Activated CD8-positive, alpha-beta T cell treated with anti-CD3 and anti-CD28 coated beads, Interleukin-2, amount 10 ng/mL, durations not matched to agents 7 days and 5 days (primary cell): ENCODE measurements around the gene MYL11. TPM values are rescaled to one million over a fixed set of nuclear protein-coding genes. Genes with fewer than 3 reads are reported as not detected.
A peak's percentile ranks its signal among the peaks of the same experiment; 100 is the strongest.

Source experiments
- ATAC-seq: fragments of 150-1000 bp; cut with Tn5 transposase; one replicate; pipeline ENCODE4 v1.10.0; 2021; ENCODE audit warnings: moderate library complexity
- CTCF ChIA-PET: fragments of 350-600 bp; sonication (Branson Sonifier 250); formaldehyde crosslinking; loops from one replicate; lab custom pipeline; 2021; ENCODE audit warnings: antibody characterized with exemption; lab: Charles Lee
- POLR2A ChIA-PET: fragments of 350-600 bp; sonication (Branson Sonifier 250); formaldehyde crosslinking; loops from one replicate; lab custom pipeline; 2021; ENCODE audit warnings: antibody characterized with exemption; lab: Charles Lee
- DNase-seq: peaks from one replicate; pipeline ENCODE4 v3.0.0-alpha.2; 2020
- H3K27ac Mint-ChIP-seq: one replicate; pipeline ENCODE4 v1.8.0; 2021; ENCODE audit warnings: mild to moderate bottlenecking, mixed read lengths
- H3K27me3 Mint-ChIP-seq: one replicate; pipeline ENCODE4 v1.8.0; 2021; ENCODE audit warnings: low read depth, mixed read lengths
- H3K36me3 Mint-ChIP-seq: one replicate; pipeline ENCODE4 v1.8.0; 2021; ENCODE audit warnings: low read depth, mixed read lengths
- H3K4me1 Mint-ChIP-seq: one replicate; pipeline ENCODE4 v1.8.0; 2021; ENCODE audit warnings: low read depth, mixed read lengths
- H3K4me3 Mint-ChIP-seq: one replicate; pipeline ENCODE4 v1.8.0; 2021; ENCODE audit warnings: mild to moderate bottlenecking, mixed read lengths
- H3K9me3 Mint-ChIP-seq: one replicate; pipeline ENCODE4 v1.8.0; 2022; ENCODE audit warnings: mixed read lengths; ENCODE audit not compliant: insufficient read depth
- total RNA-seq, 2 experiments: library from RNA; stranded (reverse); gene quantifications; one replicate each; pipeline ENCODE4 v1.2.3, GENCODE V29; 2021

MYL11 gene
- total RNA-seq, 2 experiments from 2014 or later = 1.3 TPM; not detected in 1

DNA sequence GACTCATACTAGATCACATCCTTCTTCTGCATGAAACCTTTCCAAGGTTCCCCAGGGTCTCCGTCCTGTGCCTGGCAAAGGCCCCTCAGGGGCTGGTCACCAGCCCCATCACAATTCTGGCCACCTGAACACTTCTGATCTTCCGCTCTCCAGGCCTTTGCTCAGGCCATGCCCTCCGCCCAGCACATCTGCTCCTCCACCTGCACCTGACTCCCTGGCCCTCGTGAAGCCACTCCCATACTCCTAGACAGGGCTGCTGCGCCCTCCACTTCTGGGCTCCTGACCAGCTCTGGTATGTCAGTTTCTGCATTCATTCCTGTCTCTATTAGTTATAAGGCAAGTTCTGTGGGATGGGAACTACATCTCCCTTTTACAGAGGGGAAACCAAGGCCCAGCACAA lies 1.9 kb upstream of the MYL11 start:
- ATAC-seq = no peak
- peaks cover 43% of the 10 kb centered on the region for H3K4me1 Mint-ChIP-seq

DNA sequence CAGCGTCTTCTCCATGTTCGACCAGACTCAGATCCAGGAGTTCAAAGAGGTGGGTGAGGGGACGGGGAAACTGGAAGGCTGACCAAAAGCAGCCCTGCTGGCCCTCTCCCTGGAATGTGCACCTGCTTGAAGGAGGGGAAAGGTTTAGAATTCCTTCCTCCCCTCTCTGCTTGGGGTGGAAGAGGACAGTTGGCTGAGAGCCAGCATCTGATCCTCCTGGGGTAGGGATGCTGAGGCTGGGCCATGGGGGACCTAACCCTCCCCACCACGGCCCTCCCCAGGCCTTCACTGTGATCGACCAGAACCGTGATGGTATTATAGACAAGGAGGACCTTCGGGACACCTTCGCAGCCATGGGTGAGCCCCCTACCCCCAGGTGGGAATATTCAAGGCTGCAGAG lies 1.3 kb downstream of the MYL11 start:
- no peak for ATAC-seq
- H3K27me3 Mint-ChIP-seq = no peaks in the 10 kb centered on the region
- H3K9me3 Mint-ChIP-seq = no peaks in the 10 kb centered on the region
- POLR2A ChIA-PET = interaction anchor here (1.4 kb wide), 1 partner anchor 189 kb away, joined by 4 read pairs; no protein-coding TSS in a partner anchor
- CTCF ChIA-PET = no interaction called here
- H3K36me3 Mint-ChIP-seq = peaks cover 33% of the 10 kb centered on the region
- H3K27ac Mint-ChIP-seq = peak overlapping the region; percentile 46
- H3K4me1 Mint-ChIP-seq = peaks cover 64% of the 10 kb centered on the region
- no peak for DNase-seq
- no peak overlapping the region for H3K4me3 Mint-ChIP-seq

More for the DNA sequence above, 1.9 kb upstream of the MYL11 start:
- H3K4me3 Mint-ChIP-seq = no peak overlapping the region
- ChIA-PET CTCF (interaction anchor here (3.0 kb wide), 1 partner anchor 36 kb away, joined by 36 read pairs; the partner anchor contains the start of gene ZNF771), POLR2A (interaction anchor here (0.5 to 2.7 kb wide), 2 partner anchors 10 to 207 kb away, joined by 3 to 20 read pairs; partner anchors contain the start of gene SEPTIN1)
- no peak for DNase-seq
- peaks cover 20% of the 10 kb centered on the region for H3K36me3 Mint-ChIP-seq
- no peaks in the 10 kb centered on the region for H3K27me3 Mint-ChIP-seq
- no peaks in the 10 kb centered on the region for H3K9me3 Mint-ChIP-seq
- H3K27ac Mint-ChIP-seq = peak overlapping the region; percentile 92

DNA sequence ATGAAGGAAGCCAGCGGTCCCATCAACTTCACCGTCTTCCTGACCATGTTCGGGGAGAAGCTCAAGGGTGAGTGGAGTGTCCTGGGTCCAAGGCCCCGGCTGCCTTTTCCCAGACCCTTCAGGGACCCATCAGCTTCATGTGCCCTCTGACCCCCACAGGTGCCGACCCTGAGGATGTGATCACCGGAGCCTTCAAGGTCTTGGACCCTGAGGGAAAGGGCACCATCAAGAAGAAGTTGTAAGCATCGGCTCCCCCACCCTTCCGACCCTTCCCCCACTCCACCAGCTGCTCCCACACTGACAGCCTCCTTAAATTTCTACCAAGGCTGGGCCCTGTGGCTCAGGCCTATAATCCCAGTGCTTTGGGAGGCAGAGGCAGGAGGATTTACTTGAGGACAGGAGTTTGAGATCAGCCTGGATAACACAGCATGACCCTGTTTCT lies 1.9 kb downstream of the MYL11 start:
- no peaks in the 10 kb centered on the region for H3K9me3 Mint-ChIP-seq
- peaks cover 40% of the 10 kb centered on the region for H3K36me3 Mint-ChIP-seq
- ChIA-PET POLR2A (interaction anchor here (0.6 to 2.2 kb wide), 3 partner anchors 19 to 469 kb away, joined by 3 to 8 read pairs (median 4); partner anchors contain the start of gene ZNF48), CTCF (interaction anchor here (1.1 kb wide), 1 partner anchor 35 kb away, joined by 3 read pairs; no protein-coding TSS in a partner anchor)
- DNase-seq (no peak), ATAC-seq (no peak)
- H3K27ac Mint-ChIP-seq = no peak overlapping the region
- peak overlapping the region; percentile 99 for H3K4me3 Mint-ChIP-seq
- no peaks in the 10 kb centered on the region for H3K27me3 Mint-ChIP-seq
- H3K4me1 Mint-ChIP-seq = peaks cover 64% of the 10 kb centered on the region

DNA sequence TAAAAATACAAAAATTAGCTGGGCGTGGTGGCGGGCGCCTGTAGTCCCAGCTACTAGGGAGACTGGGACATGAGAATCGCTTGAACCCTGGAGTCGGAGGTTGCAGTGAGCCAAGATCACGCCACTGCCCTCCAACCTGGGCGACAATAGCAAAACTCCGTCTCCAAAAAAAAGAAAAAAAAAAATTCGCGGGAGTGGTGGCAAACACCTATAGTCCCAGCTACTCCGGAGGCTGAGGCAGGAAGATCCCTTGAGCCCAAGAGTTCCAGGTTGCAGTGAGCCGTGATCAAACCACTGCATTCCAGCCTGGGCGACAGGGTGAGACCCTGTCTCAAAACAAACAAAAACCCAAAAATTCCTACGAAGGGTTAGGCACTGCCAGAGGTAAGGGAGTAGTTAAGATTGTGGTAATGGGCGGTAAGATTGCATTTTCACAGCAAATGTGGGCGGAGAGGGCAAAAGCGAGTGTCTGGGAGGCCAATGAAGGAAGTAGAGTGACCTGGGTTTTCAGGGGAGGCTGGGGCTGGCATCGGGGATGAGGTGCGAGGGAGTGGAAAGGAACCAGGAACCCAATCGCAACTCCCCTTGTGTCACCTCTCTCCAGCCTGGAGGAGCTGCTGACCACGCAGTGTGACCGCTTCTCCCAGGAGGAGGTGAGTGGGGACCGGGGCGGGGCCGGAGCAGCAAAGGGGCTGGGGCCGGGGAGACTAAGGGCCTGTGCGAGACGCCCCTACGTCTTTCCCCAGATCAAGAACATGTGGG lies 2.6 kb downstream of the MYL11 start:
- H3K36me3 Mint-ChIP-seq = peaks cover 44% of the 10 kb centered on the region
- POLR2A ChIA-PET = interaction anchor here (0.5 to 2.2 kb wide), 9 partner anchors 9 to 468 kb away, joined by 3 to 8 read pairs (median 4); partner anchors contain the start of genes CD2BP2, CORO1A, ZNF48 and ZNF771
- no peaks in the 10 kb centered on the region for H3K27me3 Mint-ChIP-seq
- peak overlapping the region; percentile 100 for H3K27ac Mint-ChIP-seq
- peak overlapping the region; percentile 99 for H3K4me3 Mint-ChIP-seq
- peaks cover 60% of the 10 kb centered on the region for H3K4me1 Mint-ChIP-seq
- DNase-seq (no peak), ATAC-seq (no peak)
- CTCF ChIA-PET = interaction anchor here (1.1 to 2.0 kb wide), 3 partner anchors 9 to 34 kb away, joined by 3 to 6 read pairs (median 4); partner anchors contain the start of gene ZNF771
- H3K9me3 Mint-ChIP-seq = no peaks in the 10 kb centered on the region

DNA sequence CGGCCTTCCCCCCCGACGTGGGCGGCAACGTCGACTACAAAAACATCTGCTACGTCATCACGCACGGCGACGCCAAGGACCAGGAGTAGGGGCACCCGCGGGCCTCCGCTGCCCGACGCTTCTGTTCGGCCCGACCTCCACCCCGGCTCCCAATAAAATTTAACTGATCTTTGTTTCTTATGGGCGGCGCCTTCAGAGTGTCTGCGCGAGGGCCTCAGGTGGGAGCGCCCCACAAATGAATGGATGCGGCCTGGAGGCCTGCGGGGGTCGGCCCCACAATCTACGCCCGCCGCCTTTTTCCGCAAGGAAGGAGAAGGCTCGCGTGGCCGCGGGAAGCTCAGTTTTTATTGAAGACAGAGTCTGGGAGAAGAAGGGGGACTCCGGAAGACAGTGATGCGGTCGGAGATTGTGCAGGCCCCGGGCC lies 3.2 kb downstream of the MYL11 start:
- Mint-ChIP-seq H3K9me3 (no peaks in the 10 kb centered on the region), H3K4me1 (peaks cover 59% of the 10 kb centered on the region), H3K27me3 (no peaks in the 10 kb centered on the region), H3K27ac (peak overlapping the region; percentile 100), H3K4me3 (peak overlapping the region; percentile 99), H3K36me3 (peaks cover 48% of the 10 kb centered on the region)
- ChIA-PET POLR2A (interaction anchor here (0.5 to 2.2 kb wide), 8 partner anchors 9 to 195 kb away, joined by 3 to 8 read pairs (median 4); partner anchors contain the start of genes CD2BP2, CORO1A, ZNF48 and ZNF771), CTCF (interaction anchor here (1.6 to 2.0 kb wide), 2 partner anchors 9 to 29 kb away, joined by 4 to 6 read pairs; partner anchors contain the start of gene ZNF771)
- peak; percentile 90 for DNase-seq
- peak; percentile 31 for ATAC-seq

DNA sequence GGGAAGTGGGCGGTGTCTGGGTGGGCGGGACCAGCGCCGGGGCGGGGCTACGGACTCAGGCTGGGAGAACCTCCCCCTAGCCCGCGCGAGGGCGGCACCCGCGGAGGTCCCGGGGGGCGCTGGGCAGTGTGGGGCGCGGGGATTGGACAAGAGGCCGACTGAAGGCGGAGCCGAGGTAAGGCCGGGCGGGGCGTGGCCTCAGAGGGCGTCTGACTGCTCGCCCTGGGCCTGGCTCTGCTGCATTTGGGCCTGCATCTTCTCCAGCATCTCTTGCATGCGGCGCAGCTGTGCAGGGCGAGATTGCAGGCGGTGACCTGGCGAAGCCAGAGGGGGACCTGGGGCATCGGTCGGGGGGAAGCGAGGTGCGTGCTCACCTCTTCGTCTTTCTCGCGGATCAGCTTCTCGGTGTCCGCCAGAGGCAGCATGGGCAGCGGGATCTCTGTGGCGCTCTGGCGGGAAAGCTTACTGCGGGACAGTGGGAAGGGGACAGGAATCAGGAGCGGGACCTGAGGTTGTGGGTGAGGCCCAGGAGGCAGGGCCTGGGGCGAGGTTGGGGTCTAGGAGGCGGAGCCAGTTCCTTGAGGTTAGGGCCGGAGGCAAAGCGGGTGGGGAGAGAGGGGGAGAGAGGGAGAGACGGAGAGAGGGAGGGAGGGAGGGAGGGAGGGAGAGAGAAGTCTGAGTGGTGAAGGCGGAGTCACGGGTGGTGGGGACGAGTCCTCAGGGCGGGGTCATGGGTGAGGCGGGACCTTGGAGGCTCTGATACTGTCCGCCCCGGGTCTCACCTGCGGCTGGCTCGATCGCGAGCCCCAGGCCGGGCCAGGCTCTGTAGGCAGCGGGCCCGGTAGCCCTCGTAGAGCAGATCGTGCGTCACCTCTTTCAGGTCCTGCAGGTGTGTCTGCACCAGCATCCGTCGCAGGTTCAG lies 3.9 kb downstream of the MYL11 start:
- peak overlapping the region; percentile 99 for H3K4me3 Mint-ChIP-seq
- H3K27ac Mint-ChIP-seq = peak overlapping the region; percentile 100
- ATAC-seq (peak; percentile 88), DNase-seq (peak; percentile 99)
- H3K9me3 Mint-ChIP-seq = no peaks in the 10 kb centered on the region
- peaks cover 65% of the 10 kb centered on the region for H3K4me1 Mint-ChIP-seq
- H3K27me3 Mint-ChIP-seq = no peaks in the 10 kb centered on the region
- POLR2A ChIA-PET = interaction anchor here (0.6 to 2.2 kb wide), 7 partner anchors 9 to 195 kb away, joined by 3 to 8 read pairs (median 5); partner anchors contain the start of genes CD2BP2, CORO1A, ZNF48 and ZNF771
- peaks cover 49% of the 10 kb centered on the region for H3K36me3 Mint-ChIP-seq
- CTCF ChIA-PET = interaction anchor here (1.6 to 2.8 kb wide), 3 partner anchors 7 to 29 kb away, joined by 4 to 11 read pairs (median 6); partner anchors contain the start of gene ZNF771

DNA sequence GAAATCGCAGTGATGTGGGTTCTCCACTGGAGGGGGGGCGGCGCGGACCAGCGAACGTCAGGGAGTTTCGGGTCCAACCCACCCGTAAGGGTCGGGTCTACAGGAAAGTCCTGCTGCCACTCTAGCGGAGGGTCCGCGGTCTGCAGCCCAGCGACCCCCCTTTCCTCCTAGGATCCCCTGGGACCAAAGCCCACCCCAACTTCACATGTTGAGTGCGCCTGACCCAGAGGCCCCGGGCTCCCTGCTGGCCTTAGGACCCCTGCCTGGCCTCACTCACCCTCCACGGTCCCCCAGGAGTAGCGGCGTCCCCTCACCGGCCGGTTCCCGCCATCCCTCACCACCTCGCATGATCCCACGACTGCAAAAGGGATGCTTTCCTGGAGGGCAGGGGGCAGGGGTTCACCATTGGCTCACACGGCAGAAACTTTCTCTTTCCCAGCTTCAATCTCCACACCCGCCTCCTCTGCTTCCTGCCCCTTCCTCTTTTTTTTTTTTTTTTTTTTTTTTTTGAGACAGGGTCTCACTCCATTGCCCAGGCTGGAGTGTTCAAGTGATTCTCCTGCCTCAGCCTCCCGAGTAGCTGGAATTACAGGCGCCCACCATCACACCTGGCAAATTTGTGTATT lies 4.7 kb downstream of the MYL11 start:
- ATAC-seq (no peak), DNase-seq (no peak)
- peaks cover 49% of the 10 kb centered on the region for H3K36me3 Mint-ChIP-seq
- H3K27ac Mint-ChIP-seq = peak overlapping the region; percentile 100
- POLR2A ChIA-PET = interaction anchor here (1.7 kb wide), 1 partner anchor 196 kb away, joined by 6 read pairs; the partner anchor contains the start of gene CORO1A
- peaks cover 70% of the 10 kb centered on the region for H3K4me1 Mint-ChIP-seq
- CTCF ChIA-PET = interaction anchor here (1.3 to 2.8 kb wide), 4 partner anchors 8 to 30 kb away, joined by 4 to 11 read pairs (median 6); partner anchors contain the start of gene ZNF771
- H3K27me3 Mint-ChIP-seq = no peaks in the 10 kb centered on the region
- H3K9me3 Mint-ChIP-seq = no peaks in the 10 kb centered on the region
- peak overlapping the region; percentile 99 for H3K4me3 Mint-ChIP-seq

DNA sequence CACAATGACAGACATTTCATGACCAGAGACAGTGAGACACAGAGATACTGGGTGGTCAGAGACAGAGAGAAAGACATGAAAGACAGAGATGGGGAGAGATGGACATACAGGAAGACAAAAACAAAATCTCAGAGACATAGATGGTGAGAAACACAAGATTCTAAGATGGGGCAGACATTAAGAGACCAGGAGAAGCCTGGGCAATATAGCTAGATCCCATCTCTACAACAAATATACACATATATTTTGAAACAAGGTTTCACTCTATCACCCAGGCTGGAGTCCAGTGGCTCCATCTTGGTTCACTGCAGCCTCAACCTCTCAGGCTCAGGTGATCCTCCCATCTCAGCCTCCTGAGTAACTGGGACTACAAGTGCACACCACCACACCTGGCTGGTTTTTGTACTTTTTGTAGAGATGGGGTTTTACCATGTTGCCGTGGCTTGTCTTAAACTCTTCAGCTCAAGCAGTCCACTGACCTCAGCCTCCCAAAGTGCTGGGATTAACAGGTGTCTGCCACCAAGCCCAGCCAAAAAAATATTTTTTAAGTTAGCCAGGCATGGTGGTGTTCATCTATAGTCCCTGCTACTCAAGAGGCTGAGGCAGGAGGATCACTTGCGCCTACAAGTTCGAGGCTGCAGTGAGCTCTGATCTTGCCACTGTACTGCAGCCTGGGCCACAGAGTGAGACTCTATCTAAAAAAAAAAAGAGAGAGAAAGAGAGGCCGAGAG lies 5.6 kb downstream of the MYL11 start:
- Mint-ChIP-seq H3K27ac (peak overlapping the region; percentile 93), H3K4me3 (peak overlapping the region; percentile 99), H3K9me3 (no peaks in the 10 kb centered on the region), H3K4me1 (peaks cover 73% of the 10 kb centered on the region), H3K36me3 (peaks cover 49% of the 10 kb centered on the region), H3K27me3 (no peaks in the 10 kb centered on the region)
- DNase-seq = no peak
- ChIA-PET CTCF (interaction anchor here (1.3 to 2.8 kb wide), 2 partner anchors 9 to 29 kb away, joined by 7 to 11 read pairs; no protein-coding TSS in a partner anchor), POLR2A (interaction anchor here (1.1 to 3.6 kb wide), 2 partner anchors 9 to 15 kb away, joined by 4 to 31 read pairs; partner anchors contain the start of gene ZNF48)
- ATAC-seq = no peak

DNA sequence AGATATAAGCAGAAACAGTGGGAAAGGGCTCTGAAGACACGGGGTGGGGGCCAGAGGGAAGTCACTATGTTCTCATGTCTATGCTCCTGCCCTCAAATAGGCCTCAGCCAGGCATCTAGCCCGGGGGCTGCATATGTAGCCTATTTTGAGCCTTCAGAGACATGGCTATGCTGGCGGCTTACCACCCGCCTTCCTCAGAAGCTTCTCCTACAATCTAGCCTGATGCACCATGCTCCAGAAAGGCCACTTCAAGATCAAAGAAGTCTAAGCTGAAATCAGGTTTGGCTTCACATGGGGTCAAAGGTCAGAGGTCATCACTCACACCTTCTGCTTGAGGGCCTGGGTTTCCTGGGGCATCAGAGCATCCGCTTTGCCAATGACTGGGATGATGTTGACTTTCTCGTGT lies 6.2 kb downstream of the MYL11 start:
- Mint-ChIP-seq H3K9me3 (no peaks in the 10 kb centered on the region), H3K36me3 (peaks cover 49% of the 10 kb centered on the region), H3K27ac (peak overlapping the region; percentile 93), H3K27me3 (no peaks in the 10 kb centered on the region), H3K4me3 (peak overlapping the region; percentile 90), H3K4me1 (peaks cover 69% of the 10 kb centered on the region)
- POLR2A ChIA-PET = interaction anchor here (1.1 to 3.6 kb wide), 2 partner anchors 10 to 14 kb away, joined by 4 to 31 read pairs; partner anchors contain the start of gene ZNF48
- no peak for DNase-seq
- CTCF ChIA-PET = interaction anchor here (1.0 to 2.8 kb wide), 3 partner anchors 10 to 37 kb away, joined by 3 to 11 read pairs (median 7); no protein-coding TSS in a partner anchor
- no peak for ATAC-seq
